HG03135 (cell line): Measurements from ENCODE around the gene ZNF445.
A peak's percentile ranks its signal among the peaks of the same experiment; 100 is the strongest.
"Not testable (repeated sequence)": the region's sequence is repeated elsewhere in the genome, so short reads cannot be mapped to it uniquely, and the experiment has no call there.

Experiments used
- ATAC-seq: cut with Tn5 transposase; IDR thresholded peaks from one replicate; pipeline ENCODE4 v1.9.1; 2021; ENCODE audit warnings: mild to moderate bottlenecking, moderate library complexity; ENCODE audit not compliant: unreplicated experiment

Gene ZNF445

GRCh38 chr3:44477312-44478030, at the start of gene ZNF445:
Gene ZNF445, minus strand, starts transcription at chr3:44477670. Its CDS starts 22,121 bp downstream, at chr3:44455549.
- peak; percentile 92 for ATAC-seq

- ATAC-seq = no peak
Observed at GRCh38 chr3:44525060-44525459, 47.6 kb upstream of the ZNF445 start.

GRCh38 chr3:44522494-44522933, 45.0 kb upstream of the ZNF445 start:
- ATAC-seq = no peak

- no peak for ATAC-seq
Observed at GRCh38 chr3:44521721-44522120, 44.3 kb upstream of the ZNF445 start.

GRCh38 chr3:44518782-44519156, 41.3 kb upstream of the ZNF445 start:
- no peak for ATAC-seq

- ATAC-seq = no peak
Observed at GRCh38 chr3:44516230-44516629, 38.8 kb upstream of the ZNF445 start.

- no peak for ATAC-seq
Observed at GRCh38 chr3:44513513-44513912, 36.0 kb upstream of the ZNF445 start.

- no peak for ATAC-seq
Observed at GRCh38 chr3:44511238-44511566, 33.7 kb upstream of the ZNF445 start.

- ATAC-seq = peak; percentile 44
Observed at GRCh38 chr3:44510000-44510368, 32.5 kb upstream of the ZNF445 start.

- ATAC-seq = peak; percentile 13
Observed at GRCh38 chr3:44509393-44509921, 32.0 kb upstream of the ZNF445 start.

GRCh38 chr3:44506961-44507360, 29.5 kb upstream of the ZNF445 start:
- ATAC-seq = no peak

GRCh38 chr3:44506556-44506955, 29.1 kb upstream of the ZNF445 start:
- no peak for ATAC-seq

GRCh38 chr3:44504566-44504965, 27.1 kb upstream of the ZNF445 start:
- ATAC-seq = no peak

GRCh38 chr3:44503178-44503577, 25.7 kb upstream of the ZNF445 start:
- not testable (repeated sequence) for ATAC-seq

GRCh38 chr3:44501971-44502370, 24.5 kb upstream of the ZNF445 start:
- no peak for ATAC-seq

- ATAC-seq = not testable (repeated sequence)
Observed at GRCh38 chr3:44499899-44500168, 22.4 kb upstream of the ZNF445 start.

- no peak for ATAC-seq
Observed at GRCh38 chr3:44499149-44499898, 21.9 kb upstream of the ZNF445 start.

- ATAC-seq = no peak
Observed at GRCh38 chr3:44495636-44496415, 18.4 kb upstream of the ZNF445 start.

GRCh38 chr3:44492496-44492895, 15.0 kb upstream of the ZNF445 start:
- no peak for ATAC-seq

GRCh38 chr3:44482721-44483120, 5.3 kb upstream of the ZNF445 start:
- no peak for ATAC-seq

- ATAC-seq = no peak
Observed at GRCh38 chr3:44478606-44479094, 1.2 kb upstream of the ZNF445 start.
